DMS53 treated with DMSO at 0.1 percent for 48 hours (cell line): ENCODE results near the gene HS2ST1.

Experiments used
- DNase-seq: peaks from one replicate; lab custom pipeline; 2025; ENCODE audit not compliant: unreplicated experiment; lab: John Stamatoyannopoulos, UW

The HS2ST1 gene

GRCh38 chr1:87104945-87105344 lies 190.5 kb downstream of the HS2ST1 start:
- DNase-seq: no peak

GRCh38 chr1:87106144-87106543 lies 191.7 kb downstream of the HS2ST1 start:
- DNase-seq: no peak

GRCh38 chr1:87106867-87107266 lies 192.4 kb downstream of the HS2ST1 start:
- DNase-seq: no peak

GRCh38 chr1:87108228-87108627 lies 193.8 kb downstream of the HS2ST1 start:
- no peak for DNase-seq

GRCh38 chr1:87108814-87109411 lies 194.5 kb downstream of the HS2ST1 start:
- no peak for DNase-seq

GRCh38 chr1:87111659-87112371 lies 197.4 kb downstream of the HS2ST1 start:
- DNase-seq: no peak

- DNase-seq: no peak
These were observed 198.9 kb downstream of the HS2ST1 start for GRCh38 chr1:87113313-87113712.

GRCh38 chr1:87115317-87115890 lies 201.0 kb downstream of the HS2ST1 start:
- DNase-seq: no peak

DNA sequence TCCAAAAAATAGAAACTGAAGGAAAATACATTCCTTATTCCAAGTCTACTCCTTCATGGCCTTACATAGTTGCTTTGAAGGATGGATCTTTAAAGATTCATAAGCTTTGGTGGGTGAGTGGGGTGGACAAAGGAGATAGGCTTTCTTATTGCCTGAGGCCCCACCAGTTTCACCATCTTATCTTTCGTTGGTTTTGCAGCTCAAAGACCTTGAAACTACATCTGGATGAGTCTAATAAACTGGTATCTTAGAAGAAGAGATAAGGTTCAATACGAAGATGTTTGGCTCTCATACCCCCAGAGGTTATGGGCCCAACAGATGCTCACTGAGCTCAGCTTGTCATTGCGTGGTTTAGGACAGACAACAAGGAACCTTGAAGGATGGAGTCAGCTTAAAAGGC lies 201.5 kb downstream of the HS2ST1 start:
- DNase-seq: no peak

GRCh38 chr1:87117761-87118368 lies 203.4 kb downstream of the HS2ST1 start:
- DNase-seq: no peak

GRCh38 chr1:87119541-87120140 lies 205.2 kb downstream of the HS2ST1 start:
- no peak for DNase-seq

- no peak for DNase-seq
These were observed 206.3 kb downstream of the HS2ST1 start for GRCh38 chr1:87120779-87121178.

DNA sequence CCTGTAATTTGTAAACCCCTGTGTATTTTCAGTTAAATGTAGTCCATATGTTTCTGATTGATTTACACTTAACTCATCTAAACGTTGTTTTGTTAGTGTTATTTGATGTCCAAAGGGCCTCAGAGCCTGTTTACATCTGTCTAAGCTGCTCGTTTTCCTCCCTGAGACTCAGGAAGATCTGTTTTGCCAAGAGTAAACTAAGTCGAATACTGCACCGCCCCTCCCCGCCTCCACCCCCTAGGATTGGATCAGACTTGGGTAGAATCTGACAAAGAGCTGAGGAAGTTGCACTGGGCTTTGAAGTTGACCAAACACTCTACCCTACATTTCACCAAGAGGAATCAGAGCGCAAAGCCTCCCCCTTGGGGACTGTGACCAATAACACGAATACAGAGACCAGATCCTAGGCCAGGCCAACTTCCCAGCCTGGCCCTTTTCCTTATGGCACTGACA lies 207.3 kb downstream of the HS2ST1 start:
- DNase-seq: no peak

GRCh38 chr1:87122243-87122642 lies 207.8 kb downstream of the HS2ST1 start:
- DNase-seq: no peak

GRCh38 chr1:87123610-87124009 lies 209.2 kb downstream of the HS2ST1 start:
- no peak for DNase-seq

DNA sequence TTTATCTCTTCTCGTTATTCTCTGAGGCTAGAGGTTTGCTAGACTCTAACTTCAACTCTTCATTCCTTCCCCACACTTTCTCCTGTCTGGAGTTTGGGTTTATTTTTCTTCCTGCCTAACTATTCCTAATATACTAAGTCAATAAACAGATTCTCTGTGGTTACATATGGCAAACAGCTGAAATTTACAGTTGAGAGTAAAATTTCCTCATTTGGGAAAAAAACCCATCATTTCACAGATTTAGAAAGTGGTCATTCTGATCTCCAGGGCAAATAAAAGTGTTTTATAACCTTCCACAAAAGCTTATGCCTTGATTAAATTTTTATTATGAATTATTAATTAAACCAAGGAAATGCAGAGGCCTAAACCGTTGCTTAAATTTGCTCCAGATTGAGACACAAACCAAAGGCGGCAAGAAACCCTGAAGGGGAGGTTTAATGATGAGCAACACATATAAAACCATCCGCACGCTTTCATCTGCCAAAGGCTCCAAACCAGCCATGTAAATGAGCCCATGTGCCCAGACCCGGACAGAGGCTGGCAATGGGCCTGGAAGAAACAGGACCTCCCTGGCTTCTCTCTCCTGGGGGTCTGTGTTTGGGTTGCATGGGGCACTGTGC lies 212.6 kb downstream of the HS2ST1 start:
- no peak for DNase-seq

DNA sequence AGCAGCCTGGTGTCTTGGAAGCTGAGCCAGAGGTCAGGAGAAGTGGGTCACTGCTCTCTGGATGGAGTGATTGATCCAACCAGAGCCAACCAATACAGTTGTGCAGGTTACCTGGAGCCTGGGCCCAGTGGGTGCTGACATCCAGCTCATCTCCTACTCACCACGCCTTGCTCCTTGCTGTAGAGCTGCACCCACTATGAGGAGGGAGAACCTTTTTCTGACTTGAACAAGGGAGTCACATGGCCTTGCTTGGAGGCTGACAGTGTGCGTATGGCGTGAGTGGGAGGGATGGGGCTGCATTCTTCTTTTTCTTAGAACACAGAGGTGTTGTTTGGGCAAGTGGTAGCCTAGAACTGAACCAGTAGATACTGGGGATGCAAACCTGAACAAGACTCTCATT lies 213.1 kb downstream of the HS2ST1 start:
- DNase-seq: no peak

- DNase-seq: no peak
These were observed 214.6 kb downstream of the HS2ST1 start for GRCh38 chr1:87129038-87129437.

- DNase-seq: no peak
These were observed 215.2 kb downstream of the HS2ST1 start for GRCh38 chr1:87129606-87130005.

GRCh38 chr1:87130438-87130837 lies 216.0 kb downstream of the HS2ST1 start:
- no peak for DNase-seq

DNA sequence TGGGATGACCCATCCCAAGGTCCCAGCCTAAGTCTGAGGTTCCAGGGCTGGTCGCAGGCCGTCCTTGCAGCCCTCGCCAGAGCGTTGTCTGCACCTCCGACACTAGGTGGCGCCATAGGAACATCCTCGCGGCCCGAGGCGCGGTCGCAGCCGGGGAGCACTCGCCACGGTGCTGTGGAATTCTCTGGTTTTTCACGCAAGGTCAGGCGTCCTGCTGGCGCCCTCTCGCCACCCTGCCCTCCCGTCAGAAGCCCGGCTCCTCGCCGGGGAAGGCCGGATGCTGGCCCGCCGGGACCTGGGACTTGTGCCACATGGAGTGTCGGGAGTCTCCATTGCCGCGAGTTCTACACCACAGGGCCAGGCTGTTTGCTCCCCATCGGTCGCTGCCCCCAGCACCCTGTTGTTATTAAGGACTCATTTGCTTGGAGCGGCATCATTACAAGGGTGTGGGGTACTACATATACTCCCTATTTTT lies 217.4 kb downstream of the HS2ST1 start:
- DNase-seq: peak; percentile 83
